Naive thymus-derived CD4-positive, alpha-beta T cell (primary cell): ENCODE data around the gene HPSE. TPM values are rescaled to one million over a fixed set of nuclear protein-coding genes. Genes with fewer than 3 reads are reported as not detected.
"Not testable (repeated sequence)": the region's sequence is repeated elsewhere in the genome, so short reads cannot be mapped to it uniquely, and the experiment has no call there.

Experiments used
- ATAC-seq: fragments of 150-1000 bp; cut with Tn5 transposase; 2 replicates; pipeline ENCODE4 v1.10.0; 2021; ENCODE audit warnings: mild to moderate bottlenecking, moderate library complexity
- CTCF ChIA-PET: fragments of 350-600 bp; sonication (Branson Sonifier 250); formaldehyde crosslinking; loops from one replicate; lab custom pipeline; 2021; ENCODE audit warnings: antibody characterized with exemption; lab: Charles Lee
- POLR2A ChIA-PET: fragments of 350-600 bp; sonication (Branson Sonifier 250); formaldehyde crosslinking; loops from one replicate; lab custom pipeline; 2021; ENCODE audit warnings: antibody characterized with exemption, inconsistent platforms; lab: Charles Lee
- DNase-seq, 9 donors: peaks; one replicate each; pipeline versions ENCODE4 v3.0.0 to v3.0.0-alpha.2; 2020 to 2022; ENCODE audit warnings: mixed read lengths in 1 of 9
- H3K27ac ChIP-seq: one replicate; pipeline ENCODE4 v1.7.0; 2013; ENCODE audit warnings: mild to moderate bottlenecking, low read depth, low read length, moderate library complexity
- H3K27me3 ChIP-seq, 2 donors: one replicate each; pipeline ENCODE4 v1.7.0; 2013; ENCODE audit warnings: low read length in 2 of 2, mild to moderate bottlenecking in 2 of 2, moderate library complexity in 2 of 2; ENCODE audit not compliant: control insufficient read depth in 2 of 2, insufficient read depth in 2 of 2
- H3K36me3 ChIP-seq, 3 experiments: 1 replicate in 2 of 3; 2 replicates in 1 of 3; pipeline ENCODE4 v1.7.0; 2013; ENCODE audit warnings: low read length in 3 of 3, mild to moderate bottlenecking in 3 of 3, moderate library complexity in 1 of 3; ENCODE audit not compliant: insufficient read depth in 3 of 3, control insufficient read depth in 2 of 3
- H3K4me1 ChIP-seq, 2 donors: one replicate each; pipeline ENCODE4 v1.7.0; 2013; ENCODE audit warnings: low read length in 2 of 2, mild to moderate bottlenecking in 2 of 2, moderate library complexity in 1 of 2; ENCODE audit not compliant: control insufficient read depth in 2 of 2, insufficient read depth in 2 of 2
- H3K4me3 ChIP-seq: 2 replicates; pipeline ENCODE4 v1.7.0; 2013; ENCODE audit warnings: mild to moderate bottlenecking, low read length
- H3K9me3 ChIP-seq, 3 experiments: 1 replicate in 2 of 3; 2 replicates in 1 of 3; pipeline ENCODE4 v1.7.0; 2013; ENCODE audit warnings: low read length in 3 of 3; ENCODE audit not compliant: control insufficient read depth in 2 of 3
- H3K27ac Mint-ChIP-seq, 9 donors: one replicate each; pipeline ENCODE4 v1.8.0; 2020 to 2022; ENCODE audit warnings: mixed read lengths in 9 of 9, mild to moderate bottlenecking in 8 of 9, moderate library complexity in 5 of 9, inconsistent platforms in 2 of 9
- H3K27me3 Mint-ChIP-seq, 5 donors: one replicate each; pipeline ENCODE4 v1.8.0; 2021 to 2022; ENCODE audit warnings: mixed read lengths in 5 of 5, mild to moderate bottlenecking in 1 of 5
- H3K36me3 Mint-ChIP-seq, 5 donors: one replicate each; pipeline ENCODE4 v1.8.0; 2020 to 2022; ENCODE audit warnings: mixed read lengths in 5 of 5, mild to moderate bottlenecking in 3 of 5, inconsistent platforms in 1 of 5
- H3K4me1 Mint-ChIP-seq, 7 donors: one replicate each; pipeline ENCODE4 v1.8.0; 2020 to 2022; ENCODE audit warnings: mixed read lengths in 7 of 7, mild to moderate bottlenecking in 3 of 7, inconsistent platforms in 1 of 7
- H3K4me3 Mint-ChIP-seq, 10 donors: one replicate each; pipeline ENCODE4 v1.8.0; 2020 to 2022; ENCODE audit warnings: mild to moderate bottlenecking in 10 of 10, mixed read lengths in 10 of 10, moderate library complexity in 6 of 10, inconsistent platforms in 2 of 10
- H3K9me3 Mint-ChIP-seq, 11 donors: one replicate each; pipeline ENCODE4 v1.8.0; 2020 to 2022; ENCODE audit warnings: mixed read lengths in 11 of 11, mild to moderate bottlenecking in 4 of 11, inconsistent platforms in 1 of 11, moderate library complexity in 1 of 11
- intact Hi-C, 2 donors: fragments of 100-400 bp; cut with micrococcal nuclease; formaldehyde crosslinking; loops; one replicate each; pipeline ENCODE4 v1.15.1; 2023
- polyA plus RNA-seq, 2 donors: library from polyadenylated mRNA; unstranded; fragments of 300-500 nt; fragmentation: Illumina TruSeq; gene quantifications; one replicate each; pipeline ENCODE4 v1.2.3, GENCODE V29; 2021
- total RNA-seq, 6 experiments: library from RNA in 5 of 6; stranded (reverse) in 5 of 6; gene quantifications; 1 replicate in 5 of 6; 2 replicates in 1 of 6; pipeline ENCODE4 v1.2.3 and lab custom pipeline; 2021 to 2026

The HPSE gene
- total and polyA plus RNA-seq, 7 experiments from 2014 or later, result 3.8 to 16.2 (median 6.3) TPM

DNA sequence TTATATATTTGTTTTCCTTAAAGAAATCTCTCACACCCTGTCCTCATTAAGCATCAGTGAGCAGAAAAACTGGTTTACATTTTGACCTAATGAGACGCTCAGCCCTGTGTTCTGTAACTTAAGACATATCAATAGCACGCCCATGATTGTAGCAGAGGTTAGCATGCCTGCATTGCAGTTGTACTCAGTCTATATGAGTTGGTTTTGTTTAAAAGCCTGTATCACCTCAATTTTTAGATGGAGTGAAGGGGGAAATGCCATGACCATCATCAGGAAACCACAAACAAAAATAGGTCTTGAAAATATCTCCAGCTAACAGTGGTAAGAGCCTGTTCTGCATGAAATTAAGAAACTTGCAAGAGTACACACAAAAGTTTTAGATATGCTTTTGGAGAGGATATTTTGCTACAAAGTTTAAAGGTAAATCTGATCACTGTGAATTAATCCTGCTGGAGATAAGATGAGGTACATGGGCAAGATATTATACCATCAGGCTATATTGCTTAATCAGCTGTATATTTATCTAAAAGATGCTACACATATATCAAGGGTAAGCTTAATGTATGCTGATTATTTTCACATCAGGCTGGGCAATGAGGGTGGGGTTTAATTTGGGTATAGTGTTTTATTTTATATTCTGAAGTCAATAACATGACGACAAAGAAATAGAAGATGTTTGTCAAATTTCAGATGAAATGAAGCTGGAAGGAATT is 36.9 kb downstream of the HPSE start:
- Histone ChIP-seq H3K27me3 (no peaks in the 10 kb centered on the region), H3K36me3 (peaks cover 0 to 19% (median 6%) of the 10 kb centered on the region in 3 experiments), H3K9me3 (no peaks in the 10 kb centered on the region), H3K4me3 (no peak overlapping the region), H3K4me1 (peaks cover 0 to 14% of the 10 kb centered on the region in 2 donors), H3K27ac (no peak overlapping the region)
- Mint-ChIP-seq H3K36me3 (peaks cover 0 to 27% (median 9%) of the 10 kb centered on the region in 5 donors), H3K27me3 (no peaks in the 10 kb centered on the region), H3K9me3 (no peaks in the 10 kb centered on the region), H3K27ac (peak overlapping the region in 2 of 9 donors; percentile 22 to 42), H3K4me3 (peak overlapping the region in 1 of 10 donors; percentile 44), H3K4me1 (peaks cover 7 to 15% (median 8%) of the 10 kb centered on the region in 7 donors)
- no peak for DNase-seq
- ChIA-PET POLR2A (interaction anchor here (1.2 kb wide), 1 partner anchor 13 kb away, joined by 5 read pairs; the partner anchor contains the start of gene COQ2), CTCF (no interaction called here)
- intact Hi-C loops, result no loop called here
- peak; percentile 29 for ATAC-seq

DNA sequence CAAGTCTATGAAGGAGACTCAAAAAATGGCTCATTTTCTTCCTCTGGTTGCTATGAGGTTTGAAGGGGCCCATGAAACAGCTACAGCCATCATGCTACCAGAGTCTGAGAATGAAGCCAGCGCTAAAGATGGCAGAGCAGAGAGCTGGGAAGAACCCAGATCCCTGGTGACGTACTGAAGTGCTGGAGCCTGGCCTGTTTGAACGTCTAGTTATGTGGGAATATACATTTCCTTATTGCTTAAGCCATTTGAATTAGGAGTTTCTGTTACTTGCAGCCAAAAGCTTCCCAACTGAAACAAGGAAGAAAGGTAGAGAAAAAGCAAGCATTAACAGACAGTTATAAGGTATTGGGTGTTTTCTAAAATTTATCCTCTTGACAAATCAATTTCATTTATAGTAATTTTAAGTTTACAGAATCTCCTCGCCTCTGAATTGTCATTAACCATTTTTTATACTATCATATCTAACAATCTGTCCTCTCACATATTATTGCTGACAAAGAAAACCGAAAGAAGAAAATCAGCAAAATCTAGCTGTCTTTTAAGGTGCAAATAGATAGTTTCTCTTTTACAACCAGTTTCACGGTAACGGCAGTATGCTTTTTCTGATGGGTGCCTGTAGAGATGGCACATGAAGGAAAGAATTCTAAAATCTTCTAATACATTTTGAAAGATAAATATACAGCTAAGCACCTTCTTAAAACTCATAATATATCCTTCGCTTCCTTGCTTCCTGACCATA is 41.2 kb downstream of the HPSE start:
- POLR2A ChIA-PET, result interaction anchor here (0.7 kb wide), 1 partner anchor 139 kb away, joined by 3 read pairs; no protein-coding TSS in a partner anchor
- no peaks in the 10 kb centered on the region for H3K36me3 ChIP-seq
- Mint-ChIP-seq H3K4me1 (peaks cover 7 to 15% (median 8%) of the 10 kb centered on the region in 7 donors), H3K9me3 (peaks cover 0 to 6% (median 1%) of the 10 kb centered on the region in 11 donors), H3K27ac (no peak overlapping the region), H3K27me3 (peaks cover 0 to 3% (median 0%) of the 10 kb centered on the region in 5 donors), H3K4me3 (no peak overlapping the region), H3K36me3 (peaks cover 0 to 28% (median 6%) of the 10 kb centered on the region in 5 donors)
- H3K27ac ChIP-seq, result no peak overlapping the region
- no peaks in the 10 kb centered on the region for H3K9me3 ChIP-seq
- no peak overlapping the region for H3K4me3 ChIP-seq
- CTCF ChIA-PET, result interaction anchor here (0.6 to 2.5 kb wide), 3 partner anchors 9 to 72 kb away, joined by 3 to 10 read pairs (median 3); partner anchors contain the start of gene COQ2
- H3K4me1 ChIP-seq, result peaks cover 0 to 14% of the 10 kb centered on the region in 2 donors
- DNase-seq (no peak), ATAC-seq (no peak)
- no peaks in the 10 kb centered on the region for H3K27me3 ChIP-seq
- intact Hi-C loops, result no loop called here

DNA sequence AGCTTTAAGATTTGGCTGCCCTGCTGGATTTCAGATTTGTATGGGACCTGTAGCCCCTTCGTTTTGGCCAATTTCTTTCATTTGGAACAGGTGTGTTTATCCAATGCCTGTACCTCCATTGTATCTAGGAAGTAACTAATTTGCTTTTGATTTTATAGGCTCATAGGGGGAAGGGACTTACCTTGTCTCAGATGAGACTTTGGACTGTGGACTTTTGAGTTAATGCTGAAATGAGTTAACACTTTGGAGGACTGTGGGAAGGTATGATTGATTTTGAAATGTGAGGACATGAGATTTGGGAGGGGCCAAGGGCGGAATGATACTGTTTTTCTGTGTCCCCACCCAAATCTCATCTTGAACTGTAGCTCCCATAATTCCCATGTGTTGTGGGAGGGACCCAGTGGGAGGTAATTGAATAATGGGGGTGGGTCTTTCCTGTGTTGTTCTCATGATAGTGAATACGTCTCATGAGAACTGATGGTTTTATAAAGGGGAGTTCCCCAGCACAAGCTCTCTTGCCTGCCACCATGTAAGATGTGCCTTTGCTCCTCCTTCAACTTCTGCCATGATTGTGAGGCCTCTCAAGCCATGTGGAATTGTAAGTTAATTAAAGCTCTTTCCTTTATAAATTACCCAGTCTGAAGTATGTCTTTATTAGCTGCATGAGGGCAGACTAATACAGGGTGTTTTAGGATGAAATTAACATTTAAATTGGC is 44.4 kb downstream of the HPSE start:
- H3K27me3 Mint-ChIP-seq, result not testable (repeated sequence)

DNA sequence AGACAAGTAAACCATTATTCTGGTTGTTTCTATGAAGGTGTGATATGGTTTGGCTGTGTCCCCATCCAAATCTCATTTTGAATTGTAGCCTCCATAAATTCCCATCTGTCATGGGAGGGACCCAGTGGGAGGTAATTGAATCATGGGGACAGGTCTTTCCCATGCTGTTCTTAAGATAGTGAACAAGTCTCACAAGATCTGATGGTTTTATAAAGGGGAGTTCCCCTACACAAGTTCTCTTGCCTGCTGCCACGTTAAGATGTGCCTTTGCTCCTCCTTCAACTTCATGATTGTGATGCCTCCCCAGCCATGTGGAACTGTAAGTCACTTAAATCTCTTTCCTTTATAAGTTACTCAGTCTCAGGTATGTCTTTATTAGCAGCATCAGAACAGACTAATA is 46.3 kb downstream of the HPSE start:
- peaks cover 0 to 23% (median 3%) of the 10 kb centered on the region in 5 donors for H3K36me3 Mint-ChIP-seq
- H3K27me3 Mint-ChIP-seq, CTCF ChIA-PET, H3K27ac Mint-ChIP-seq, ATAC-seq, H3K27ac ChIP-seq, H3K4me1 ChIP-seq, H3K36me3 ChIP-seq, H3K4me3 Mint-ChIP-seq, H3K9me3 ChIP-seq, H3K4me3 ChIP-seq, DNase-seq, H3K27me3 ChIP-seq, H3K9me3 Mint-ChIP-seq, POLR2A ChIA-PET: not testable (repeated sequence)
- intact Hi-C loops, result loop anchor here in 1 of 2 donors (10.0 kb wide), 3 partner anchors 356 to 854 kb away; partner anchors contain the start of genes ENOPH1 and HNRNPDL
- H3K4me1 Mint-ChIP-seq, result peaks cover 9 to 21% (median 15%) of the 10 kb centered on the region in 7 donors

More for the DNA sequence above, 44.4 kb downstream of the HPSE start:
- intact Hi-C loops, H3K9me3 ChIP-seq, CTCF ChIA-PET, H3K4me3 ChIP-seq, H3K27ac ChIP-seq, H3K9me3 Mint-ChIP-seq, H3K4me1 Mint-ChIP-seq, H3K27me3 ChIP-seq, H3K36me3 ChIP-seq, H3K4me1 ChIP-seq, POLR2A ChIA-PET, DNase-seq, ATAC-seq, H3K4me3 Mint-ChIP-seq, H3K27ac Mint-ChIP-seq: not testable (repeated sequence)
- H3K36me3 Mint-ChIP-seq, result peaks cover 0 to 25% (median 6%) of the 10 kb centered on the region in 5 donors

DNA sequence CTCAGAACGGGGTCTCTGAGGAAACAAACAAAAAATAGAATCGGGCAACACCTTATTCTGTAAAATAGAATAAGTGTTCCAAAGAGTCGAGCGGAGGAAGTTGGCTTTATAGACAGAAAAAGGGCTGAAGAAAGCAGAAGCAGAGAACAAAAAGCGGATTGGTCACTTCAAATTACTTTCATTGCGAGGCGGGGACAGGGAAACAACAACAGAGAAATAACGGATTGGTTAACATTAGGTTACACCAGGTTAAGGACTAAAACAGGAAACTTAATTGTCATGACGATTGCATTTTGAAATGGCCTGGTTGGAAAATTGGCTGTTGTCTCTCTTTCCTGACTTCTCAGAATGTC is 49.6 kb downstream of the HPSE start:
- ATAC-seq (peak; percentile 50), DNase-seq (peak in 1 of 9 donors; percentile 36)
- ChIA-PET CTCF (interaction anchor here (0.9 to 1.4 kb wide), 6 partner anchors 8 to 250 kb away, joined by 3 to 6 read pairs (median 4); partner anchors contain the start of gene COPS4), POLR2A (interaction anchor here (0.7 to 3.0 kb wide), 9 partner anchors 9 to 269 kb away, joined by 3 to 18 read pairs (median 4); partner anchors contain the start of genes COPS4, HELQ, HPSE and MRPS18C)
- intact Hi-C loops, result loop anchor here (1.0 to 10.0 kb wide), 8 partner anchors 66 to 910 kb away; partner anchors contain the start of genes ENOPH1 (in 1 of the 2), HNRNPDL (in 1 of the 2), SEC31A (in 1 of the 2) and THAP9 (in 1 of the 2)
- H3K36me3 Mint-ChIP-seq, result peaks cover 0 to 12% (median 0%) of the 10 kb centered on the region in 5 donors
- Histone ChIP-seq H3K36me3 (peaks cover 0 to 4% (median 0%) of the 10 kb centered on the region in 3 experiments), H3K27ac (peak overlapping the region; percentile 88), H3K9me3 (no peaks in the 10 kb centered on the region), H3K27me3 (no peaks in the 10 kb centered on the region), H3K4me1 (peaks cover 5 to 8% of the 10 kb centered on the region in 2 donors), H3K4me3 (peak overlapping the region; percentile 96)
- peaks cover 0 to 3% (median 0%) of the 10 kb centered on the region in 5 donors for H3K27me3 Mint-ChIP-seq
- peaks cover 19 to 47% (median 38%) of the 10 kb centered on the region in 7 donors for H3K4me1 Mint-ChIP-seq
- H3K27ac Mint-ChIP-seq, result peak overlapping the region; percentile 88 to 99 (median 97)
- peak overlapping the region; percentile 80 to 99 (median 97) for H3K4me3 Mint-ChIP-seq
- H3K9me3 Mint-ChIP-seq, result peaks cover 0 to 5% (median 0%) of the 10 kb centered on the region in 11 donors
